Panc1 (cell line): ENCODE data around the gene MAPK11. TPM values are rescaled to one million over a fixed set of nuclear protein-coding genes. Genes with fewer than 3 reads are reported as not detected.

Experiments
- ATAC-seq: fragments of 200-7000 bp; cut with Tn5 transposase; 2 replicates; pipeline ENCODE4 v1.9.1; 2020; ENCODE audit warnings: mild to moderate bottlenecking, moderate library complexity
- BruUV-seq: library from RNA; stranded (reverse); fragments of 400-500 nt; replicated peaks from 2 replicates; lab custom pipeline; 2021; lab: Mats Ljungman, UMichigan
- CTCF ChIA-PET: fragments of 300-600 bp; sonication (Branson Sonifier 250); formaldehyde crosslinking; loops from one replicate; lab custom pipeline; 2022; ENCODE audit warnings: antibody characterized with exemption; lab: Charles Lee
- POLR2A ChIA-PET: fragments of 300-600 bp; sonication (Branson Sonifier 250); formaldehyde crosslinking; loops from one replicate; lab custom pipeline; 2022; ENCODE audit warnings: antibody characterized with exemption; lab: Charles Lee
- DNase-seq: peaks from one replicate; pipeline ENCODE4 v3.0.0-alpha.2; 2010; ENCODE audit warnings: low read depth, low spot score
- H3K27ac ChIP-seq: 2 replicates; pipeline ENCODE4 v1.5.1; 2011; ENCODE audit warnings: mild to moderate bottlenecking, low read length, inconsistent platforms
- H3K27me3 ChIP-seq: fragments of 200-500 bp; sonication (Bioruptor generic); 2 replicates; pipeline ENCODE4 v1.6.0; 2014; ENCODE audit warnings: low read length, inconsistent platforms; ENCODE audit not compliant: control insufficient read depth, insufficient read depth
- H3K36me3 ChIP-seq: fragments of 200-500 bp; sonication (Bioruptor generic); 2 replicates; pipeline ENCODE4 v1.5.1; 2014; ENCODE audit warnings: inconsistent platforms, mild to moderate bottlenecking, low read length, moderate library complexity; ENCODE audit not compliant: control insufficient read depth, insufficient read depth
- H3K4me1 ChIP-seq: 2 replicates; pipeline ENCODE4 v1.5.1; 2011; ENCODE audit warnings: inconsistent platforms, mild to moderate bottlenecking, low read length, moderate library complexity; ENCODE audit not compliant: control insufficient read depth, insufficient read depth
- H3K4me3 ChIP-seq, 2 experiments: 2 replicates each; pipeline ENCODE4 v1.5.1; 2011 to 2012; ENCODE audit warnings: low read depth in 2 of 2, low read length in 2 of 2, mild to moderate bottlenecking in 2 of 2, inconsistent platforms in 1 of 2, moderate library complexity in 1 of 2
- H3K9me3 ChIP-seq: fragments of 200-500 bp; sonication (Bioruptor generic); 2 replicates; pipeline ENCODE4 v1.5.1; 2014; ENCODE audit warnings: low read depth, mild to moderate bottlenecking, inconsistent platforms, low read length, moderate library complexity; ENCODE audit not compliant: control insufficient read depth, insufficient read depth
- CTCF ChIP-seq: fragments of 450-650 bp; IDR thresholded peaks from 2 replicates; pipeline ENCODE4 v1.5.1; 2017; ENCODE audit warnings: mild to moderate bottlenecking
- POLR2AphosphoS5 ChIP-seq: IDR thresholded peaks from 2 replicates; pipeline ENCODE4 v1.6.1; 2012; ENCODE audit warnings: mild to moderate bottlenecking, low read depth, low read length, moderate library complexity
- REST ChIP-seq, 2 experiments: IDR thresholded peaks; 2 replicates each; pipeline ENCODE4 v1.6.1; 2011 to 2012; ENCODE audit warnings: low read depth in 2 of 2, control low read depth in 1 of 2, low read length in 1 of 2, mild to moderate bottlenecking in 1 of 2, moderate library complexity in 1 of 2; ENCODE audit not compliant: insufficient read depth in 1 of 2
- SIN3A ChIP-seq: IDR thresholded peaks from 2 replicates; pipeline ENCODE4 v1.6.1; 2012; ENCODE audit warnings: low read depth, mild to moderate bottlenecking, low read length, moderate library complexity, borderline replicate concordance; ENCODE audit not compliant: insufficient read depth
- TCF7L2 ChIP-seq: IDR thresholded peaks from 2 replicates; pipeline ENCODE4 v1.6.1; 2011; ENCODE audit warnings: mild to moderate bottlenecking, low read depth, low read length, inconsistent platforms
- in situ Hi-C: cut with HindIII; loops from 2 replicates; pipeline ENCODE4 v1.10.0; 2016; ENCODE audit warnings: low sequenced_read_pairs, low pct_unique_long_range_greater_than_20kb
- intact Hi-C: fragments of 100-400 bp; cut with micrococcal nuclease; formaldehyde crosslinking; loops from one replicate; pipeline ENCODE4 v1.10.0; 2022; ENCODE audit not compliant: unreplicated experiment
- total RNA-seq: library from RNA; stranded (reverse); gene quantifications from one replicate; pipeline ENCODE4 v1.2.1, GENCODE V29; 2021; ENCODE audit not compliant: unreplicated experiment

MAPK11 gene
- total RNA-seq, 1 experiment from 2014 or later: 77.7 TPM

DNA sequence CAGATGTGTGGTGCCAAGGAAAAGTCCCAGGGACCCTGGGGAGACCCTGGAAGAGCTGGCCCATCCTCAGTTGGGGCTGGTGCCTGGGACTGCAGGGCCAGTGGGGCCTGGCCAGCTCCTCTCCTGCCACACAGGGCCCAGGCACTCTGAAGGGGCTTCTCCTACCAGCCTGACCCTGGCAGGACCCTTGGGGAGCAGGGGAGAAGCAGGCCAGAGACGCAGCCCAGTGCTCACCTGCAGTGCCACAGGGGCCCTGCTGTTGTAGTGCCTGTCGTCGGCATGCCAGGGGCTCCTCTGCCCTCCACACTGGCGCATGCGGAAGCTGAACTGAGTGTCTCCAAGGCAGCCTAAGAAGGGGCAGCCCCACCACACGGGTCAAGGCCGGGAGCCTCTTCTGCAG is 47.5 kb upstream of the MAPK11 start:
- Histone ChIP-seq H3K9me3 (no peaks in the 10 kb centered on the region), H3K27me3 (no peaks in the 10 kb centered on the region), H3K36me3 (no peaks in the 10 kb centered on the region), H3K4me3 (no peak overlapping the region), H3K4me1 (peaks cover 9% of the 10 kb centered on the region; the same call in 1 of the 2 replicates), H3K27ac (no peak overlapping the region)
- BruUV-seq: no TSS peak
- TF ChIP-seq TCF7L2: no peak
- ChIA-PET POLR2A (interaction anchor here (0.6 kb wide), 1 partner anchor 14 kb away, joined by 3 read pairs; no protein-coding TSS in a partner anchor), CTCF (no interaction called here)
- intact Hi-C loops: no loop called here
- in situ Hi-C loops: no loop called here
- DNase-seq (no peak), ATAC-seq (no peak)

- H3K36me3 ChIP-seq: no peaks in the 10 kb centered on the region
- DNase-seq: no peak
- BruUV-seq: no TSS peak
- in situ Hi-C loops: no loop called here
- intact Hi-C loops: no loop called here
- TF ChIP-seq REST (IDR thresholded peaks at IDR 0.05; ENCODE audit: insufficient read depth in 1 of 2, low read depth in 2 of 2, low read length in 1 of 2): no peak
- H3K4me3 ChIP-seq: no peak overlapping the region
- H3K9me3 ChIP-seq: no peaks in the 10 kb centered on the region
- ChIA-PET POLR2A (interaction anchor here (0.6 kb wide), 1 partner anchor 10 kb away, joined by 4 read pairs; the partner anchor contains the start of gene PLXNB2), CTCF (no interaction called here)
- 0 out of 2 replicates have a peak, but pooled peaks have one; percentile 8 for ATAC-seq
- peaks cover 9% of the 10 kb centered on the region; the same call in 1 of the 2 replicates for H3K4me1 ChIP-seq
- H3K27me3 ChIP-seq: no peaks in the 10 kb centered on the region
- no peak overlapping the region for H3K27ac ChIP-seq
Measured at GRCh38 chr22:50317178-50317577, 47.0 kb upstream of the MAPK11 start.

DNA sequence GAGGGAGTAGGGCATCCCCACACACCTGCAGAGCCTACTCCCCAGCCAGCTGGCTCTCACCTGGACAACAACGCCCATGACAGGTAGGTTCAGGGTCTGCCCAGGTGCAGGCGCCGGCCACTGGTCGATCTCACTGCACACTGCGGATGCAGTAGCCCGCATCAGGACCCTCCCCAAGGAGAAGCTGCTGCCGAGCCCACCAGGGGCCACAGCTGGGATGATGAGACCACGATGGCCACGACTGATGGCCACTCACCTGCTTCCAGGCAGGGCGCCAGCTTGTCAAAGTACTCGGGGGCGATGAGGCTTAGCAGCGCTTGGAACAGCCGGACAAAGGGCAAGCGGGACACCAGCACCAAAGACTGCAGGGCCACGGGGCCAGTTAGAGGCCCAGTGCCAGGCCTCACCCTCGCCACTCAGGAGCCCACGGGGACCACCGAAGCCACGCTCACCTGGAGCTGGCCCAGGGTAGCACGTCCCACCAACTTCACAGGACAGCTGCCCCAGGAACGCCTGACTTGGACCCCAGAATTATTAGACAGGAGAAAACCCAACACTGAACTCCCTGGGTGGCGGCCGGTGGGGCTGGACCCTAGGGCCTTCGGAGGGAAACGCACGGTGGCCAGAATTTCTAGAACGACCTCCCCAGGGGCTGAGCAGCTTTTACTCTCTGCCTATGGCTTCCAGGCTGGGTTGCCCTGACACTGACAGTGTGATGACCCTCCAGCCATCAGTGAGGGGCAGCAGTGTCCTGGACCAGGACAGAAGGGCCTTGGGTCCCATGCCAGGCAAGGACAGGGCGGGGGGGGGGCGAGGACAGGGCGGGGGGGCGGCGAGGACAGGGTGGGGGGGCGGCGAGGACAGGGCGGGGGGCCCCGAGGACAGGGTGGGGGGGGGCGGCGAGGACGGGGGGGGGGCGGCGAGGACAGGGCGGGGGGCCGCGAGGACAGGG is 46.2 kb upstream of the MAPK11 start:
- Histone ChIP-seq H3K36me3 (no peaks in the 10 kb centered on the region), H3K4me3 (no peak overlapping the region), H3K9me3 (no peaks in the 10 kb centered on the region), H3K4me1 (peaks cover 9% of the 10 kb centered on the region; the same call in 1 of the 2 replicates), H3K27ac (no peak overlapping the region), H3K27me3 (no peaks in the 10 kb centered on the region)
- BruUV-seq: no TSS peak
- in situ Hi-C loops: no loop called here
- DNase-seq: no peak
- POLR2A ChIA-PET: interaction anchor here (0.6 kb wide), 1 partner anchor 9 kb away, joined by 4 read pairs; the partner anchor contains the start of gene PLXNB2
- no peak for TF ChIP-seq REST (IDR thresholded peaks at IDR 0.05; ENCODE audit: insufficient read depth in 1 of 2, low read depth in 2 of 2, low read length in 1 of 2)
- no peak for TF ChIP-seq POLR2AphosphoS5
- no peak for TF ChIP-seq SIN3A
- no peak for TF ChIP-seq TCF7L2
- no peak for TF ChIP-seq CTCF
- ATAC-seq: no peak
- CTCF ChIA-PET: interaction anchor here (0.5 kb wide), 1 partner anchor 75 kb away, joined by 3 read pairs; no protein-coding TSS in a partner anchor
- intact Hi-C loops: no loop called here
